Upper lobe of right lung (tissue), 1 donor: ENCODE data around the gene SLC1A2. TPM values are rescaled to one million over a fixed set of nuclear protein-coding genes. Genes with fewer than 3 reads are reported as not detected.

Experiments used
- ATAC-seq: fragments of 200-7000 bp; cut with Tn5 transposase; one replicate; pipeline ENCODE4 v1.9.1; 2020; ENCODE audit warnings: mild to moderate bottlenecking, moderate library complexity
- DNase-seq: peaks from one replicate; pipeline ENCODE4 v3.0.0-alpha.2; 2020
- H3K27ac ChIP-seq: fragments of 200-600 bp; one replicate; pipeline ENCODE4 v1.8.0; 2022
- H3K27me3 ChIP-seq: fragments of 200-600 bp; one replicate; pipeline ENCODE4 v1.8.0; 2022; ENCODE audit warnings: mild to moderate bottlenecking
- H3K36me3 ChIP-seq: fragments of 200-600 bp; one replicate; pipeline ENCODE4 v1.8.0; 2022
- H3K4me1 ChIP-seq: fragments of 200-600 bp; one replicate; pipeline ENCODE4 v1.8.0; 2022
- H3K4me3 ChIP-seq: fragments of 200-600 bp; one replicate; pipeline ENCODE4 v1.8.0; 2022; ENCODE audit warnings: mild to moderate bottlenecking
- H3K9me3 ChIP-seq: fragments of 200-600 bp; one replicate; pipeline ENCODE4 v1.8.0; 2022
- CTCF ChIP-seq: fragments of 200-600 bp; IDR thresholded peaks from one replicate; pipeline ENCODE4 v1.8.0; 2022; ENCODE audit warnings: antibody characterized with exemption
- intact Hi-C: fragments of 100-400 bp; cut with DNase I; formaldehyde crosslinking; loops from one replicate; pipeline ENCODE4 v1.11.0; 2022
- total RNA-seq: library from RNA; stranded (reverse); fragmentation: NEBNext Ultra II Directional; extraction: Animal tissue kit (Norgen Biotek cat#: 25700); gene quantifications from one replicate; pipeline ENCODE4 v1.2.1, GENCODE V29; 2021
- donor health status: DM: no; HTN: yes; CAD: no; lungs with severe emphysema.

SLC1A2 gene
- total RNA-seq, 1 donor from 2014 or later = 2.5 TPM

- H3K27ac ChIP-seq = no peak overlapping the region
- peaks cover 15% of the 10 kb centered on the region for H3K4me1 ChIP-seq
- no peaks in the 10 kb centered on the region for H3K36me3 ChIP-seq
- H3K4me3 ChIP-seq = no peak overlapping the region
- intact Hi-C loops = no loop called here
- DNase-seq = no peak
- no peak for ATAC-seq
- H3K9me3 ChIP-seq = no peaks in the 10 kb centered on the region
- no peak for TF ChIP-seq CTCF
- H3K27me3 ChIP-seq = no peaks in the 10 kb centered on the region
Measured at GRCh38 chr11:35277827-35278226, 141.5 kb downstream of the SLC1A2 start.

- H3K27ac ChIP-seq = peak overlapping the region; percentile 7
- no peak overlapping the region for H3K4me3 ChIP-seq
- ATAC-seq (peak; percentile 70), DNase-seq (no peak)
- no peaks in the 10 kb centered on the region for H3K27me3 ChIP-seq
- no peaks in the 10 kb centered on the region for H3K9me3 ChIP-seq
- no peaks in the 10 kb centered on the region for H3K36me3 ChIP-seq
- H3K4me1 ChIP-seq = peaks cover 15% of the 10 kb centered on the region
- no peak for TF ChIP-seq CTCF
- intact Hi-C loops = no loop called here
Measured at GRCh38 chr11:35276396-35277145, 142.8 kb downstream of the SLC1A2 start.

- DNase-seq (no peak), ATAC-seq (no peak)
- intact Hi-C loops = no loop called here
- no peaks in the 10 kb centered on the region for H3K36me3 ChIP-seq
- no peak overlapping the region for H3K4me3 ChIP-seq
- peaks cover 15% of the 10 kb centered on the region for H3K4me1 ChIP-seq
- no peak for TF ChIP-seq CTCF
- peak overlapping the region; percentile 7 for H3K27ac ChIP-seq
- no peaks in the 10 kb centered on the region for H3K9me3 ChIP-seq
- no peaks in the 10 kb centered on the region for H3K27me3 ChIP-seq
Measured at GRCh38 chr11:35275786-35276170, 143.6 kb downstream of the SLC1A2 start.

- intact Hi-C loops = no loop called here
- peaks cover 15% of the 10 kb centered on the region for H3K4me1 ChIP-seq
- DNase-seq (peak; percentile 74), ATAC-seq (peak; percentile 71)
- no peaks in the 10 kb centered on the region for H3K9me3 ChIP-seq
- no peaks in the 10 kb centered on the region for H3K36me3 ChIP-seq
- TF ChIP-seq CTCF = no peak
- no peak overlapping the region for H3K4me3 ChIP-seq
- no peaks in the 10 kb centered on the region for H3K27me3 ChIP-seq
- no peak overlapping the region for H3K27ac ChIP-seq
Measured at GRCh38 chr11:35274909-35275785, 144.2 kb downstream of the SLC1A2 start.

GRCh38 chr11:35272391-35272902, 146.9 kb downstream of the SLC1A2 start:
- no peaks in the 10 kb centered on the region for H3K36me3 ChIP-seq
- H3K4me1 ChIP-seq = peaks cover 15% of the 10 kb centered on the region
- H3K27ac ChIP-seq = no peak overlapping the region
- no peak for DNase-seq
- no peak overlapping the region for H3K4me3 ChIP-seq
- intact Hi-C loops = no loop called here
- ATAC-seq = peak; percentile 70
- TF ChIP-seq CTCF = no peak
- H3K9me3 ChIP-seq = no peaks in the 10 kb centered on the region
- no peaks in the 10 kb centered on the region for H3K27me3 ChIP-seq
